ENCODE results near the gene CLDN2.

DNA sequence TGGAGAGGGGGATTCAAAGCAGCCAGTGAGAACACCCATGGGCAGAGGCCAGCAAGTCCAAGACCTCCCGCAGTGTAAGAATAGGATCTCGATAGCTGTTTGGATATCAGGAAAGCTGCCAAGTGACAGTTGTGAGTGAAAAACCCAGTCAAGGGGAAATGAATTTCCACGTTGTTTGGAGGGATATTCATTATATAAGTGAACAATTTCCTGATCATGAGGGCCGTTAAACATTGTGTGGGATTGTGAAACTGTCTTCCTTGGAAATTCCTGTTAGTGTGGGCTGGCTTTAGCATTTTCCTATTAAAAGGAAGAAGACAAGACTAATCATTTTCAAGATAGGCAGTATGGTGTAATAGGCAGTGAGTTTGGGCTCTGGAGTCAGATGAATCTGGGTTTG lies 15.0 kb downstream of the CLDN2 start:
- TF ChIP-seq CTCF (IDR thresholded peaks at IDR 0.05 in 2 of 3, conservative IDR thresholded peaks at IDR 0.05 in 1 of 3; ENCODE audit: control insufficient read depth in 2 of 3, extremely low read depth in 1 of 3, insufficient read depth in 1 of 3, low read depth in 3 of 3, low read length in 3 of 3) (no peak), NFXL1 (IDR thresholded peaks at IDR 0.05; ENCODE audit: borderline replicate concordance) (no peak), HDAC6 (IDR thresholded peaks at IDR 0.05; ENCODE audit: unreplicated experiment) (no peak), EED (IDR thresholded peaks at IDR 0.05; ENCODE audit: low read depth) (no peak), NR2C2 (IDR thresholded peaks at IDR 0.05; ENCODE audit: borderline replicate concordance, control insufficient read depth, insufficient read length, low read depth) (no peak), BACH1 (IDR thresholded peaks at IDR 0.05; ENCODE audit: borderline replicate concordance) (no peak), EP300 (IDR thresholded peaks at IDR 0.05; ENCODE audit: borderline replicate concordance in 1 of 2, control insufficient read depth in 1 of 2, low read depth in 2 of 2, low read length in 2 of 2) (no peak), MAX (IDR thresholded peaks at IDR 0.05; ENCODE audit: low read depth, low read length) (no peak), RAD21 (IDR thresholded peaks at IDR 0.05; ENCODE audit: insufficient read depth, low read depth, low read length) (no peak), PBX3 (IDR thresholded peaks at IDR 0.05; ENCODE audit: insufficient replicate concordance, low read depth, low read length) (no peak), HCFC1 (IDR thresholded peaks at IDR 0.05; ENCODE audit: low read length) (no peak), RB1 (IDR thresholded peaks at IDR 0.05; ENCODE audit: borderline replicate concordance) (no peak), MYC (IDR thresholded peaks at IDR 0.05; ENCODE audit: insufficient read depth, insufficient read length, insufficient replicate concordance, low read length, severe bottlenecking) (no peak)
